HuH-7 (cell line): ENCODE measurements around the gene COG4.
A peak's percentile ranks its signal among the peaks of the same experiment; 100 is the strongest.
"Not testable (repeated sequence)": the region's sequence is repeated elsewhere in the genome, so short reads cannot be mapped to it uniquely, and the experiment has no call there.

Experiments used
- DNase-seq: peaks from one replicate; pipeline ENCODE4 v3.0.0; 2011; ENCODE audit warnings: low spot score

Gene COG4

GRCh38 chr16:70523076-70523742, at the start of gene COG4:
Gene COG4 (minus strand): TSS chr16:70523554. CDS start chr16:70523543, 11 bp downstream.
- peak; percentile 81 for DNase-seq

GRCh38 chr16:70572926-70573270, 49.5 kb upstream of the COG4 start:
- DNase-seq = no peak

- DNase-seq = no peak
Measured at GRCh38 chr16:70572050-70572925, 48.9 kb upstream of the COG4 start.

GRCh38 chr16:70571623-70572022, 48.3 kb upstream of the COG4 start:
- DNase-seq = no peak

GRCh38 chr16:70570967-70571570, 47.7 kb upstream of the COG4 start:
- DNase-seq = no peak

- no peak for DNase-seq
Measured at GRCh38 chr16:70569752-70570151, 46.4 kb upstream of the COG4 start.

GRCh38 chr16:70568601-70569237, 45.4 kb upstream of the COG4 start:
- no peak for DNase-seq

GRCh38 chr16:70565053-70565452, 41.7 kb upstream of the COG4 start:
- no peak for DNase-seq

- no peak for DNase-seq
Measured at GRCh38 chr16:70563636-70564035, 40.3 kb upstream of the COG4 start.

GRCh38 chr16:70561623-70562022, 38.3 kb upstream of the COG4 start:
- DNase-seq = no peak

- no peak for DNase-seq
Measured at GRCh38 chr16:70556063-70556462, 32.7 kb upstream of the COG4 start.

- DNase-seq = no peak
Measured at GRCh38 chr16:70553645-70554044, 30.3 kb upstream of the COG4 start.

- DNase-seq = no peak
Measured at GRCh38 chr16:70552675-70553074, 29.3 kb upstream of the COG4 start.

- no peak for DNase-seq
Measured at GRCh38 chr16:70551788-70552187, 28.4 kb upstream of the COG4 start.

- no peak for DNase-seq
Measured at GRCh38 chr16:70550082-70550481, 26.7 kb upstream of the COG4 start.

- no peak for DNase-seq
Measured at GRCh38 chr16:70548936-70549335, 25.6 kb upstream of the COG4 start.

GRCh38 chr16:70544548-70544947, 21.2 kb upstream of the COG4 start:
- no peak for DNase-seq

- no peak for DNase-seq
Measured at GRCh38 chr16:70540994-70541393, 17.6 kb upstream of the COG4 start.

- DNase-seq = no peak
Measured at GRCh38 chr16:70534971-70535370, 11.6 kb upstream of the COG4 start.

- not testable (repeated sequence) for DNase-seq
Measured at GRCh38 chr16:70529954-70530353, 6.6 kb upstream of the COG4 start.

GRCh38 chr16:70529051-70529777, 5.9 kb upstream of the COG4 start:
- peak; percentile 15 for DNase-seq
